Neutrophil (primary cell): ENCODE measurements around the gene MUSTN1.

Experiments
- H3K27ac ChIP-seq: fragments of 200-600 bp; sonication (generic); 2 replicates; pipeline ENCODE4 v1.5.1; 2016; ENCODE audit warnings: mild to moderate bottlenecking, moderate library complexity
- H3K27me3 ChIP-seq: fragments of 200-600 bp; sonication (generic); 2 replicates; pipeline ENCODE4 v1.6.0; 2016; ENCODE audit warnings: mild to moderate bottlenecking
- H3K36me3 ChIP-seq: fragments of 200-600 bp; sonication (generic); 2 replicates; pipeline ENCODE4 v1.5.1; 2017
- H3K4me1 ChIP-seq, 2 experiments: fragments of 200-600 bp in 1 of 2; sonication (generic) in 1 of 2; 1 replicate in 1 of 2; 2 replicates in 1 of 2; pipeline versions ENCODE4 v1.5.1 to v1.6.1; 2013 to 2016; ENCODE audit warnings: low read depth in 1 of 2, low read length in 1 of 2, mild to moderate bottlenecking in 1 of 2, moderate library complexity in 1 of 2; ENCODE audit not compliant: control insufficient read depth in 1 of 2, insufficient read depth in 1 of 2
- H3K4me3 ChIP-seq, 2 experiments: fragments of 200-600 bp in 1 of 2; sonication (generic) in 1 of 2; 1 replicate in 1 of 2; 2 replicates in 1 of 2; pipeline ENCODE4 v1.5.1; 2013 to 2016; ENCODE audit warnings: low read depth in 1 of 2, low read length in 1 of 2, mild to moderate bottlenecking in 1 of 2, moderate library complexity in 1 of 2
- H3K9me3 ChIP-seq: fragments of 200-600 bp; sonication (generic); 2 replicates; pipeline ENCODE4 v1.5.1; 2016
- TF ChIP-seq, protein P1 (sequence below): fragments of 200-600 bp; sonication (generic); IDR thresholded peaks from 2 replicates; pipeline ENCODE4 v1.5.1; 2016; ENCODE audit warnings: antibody characterized with exemption

Gene MUSTN1

DNA sequence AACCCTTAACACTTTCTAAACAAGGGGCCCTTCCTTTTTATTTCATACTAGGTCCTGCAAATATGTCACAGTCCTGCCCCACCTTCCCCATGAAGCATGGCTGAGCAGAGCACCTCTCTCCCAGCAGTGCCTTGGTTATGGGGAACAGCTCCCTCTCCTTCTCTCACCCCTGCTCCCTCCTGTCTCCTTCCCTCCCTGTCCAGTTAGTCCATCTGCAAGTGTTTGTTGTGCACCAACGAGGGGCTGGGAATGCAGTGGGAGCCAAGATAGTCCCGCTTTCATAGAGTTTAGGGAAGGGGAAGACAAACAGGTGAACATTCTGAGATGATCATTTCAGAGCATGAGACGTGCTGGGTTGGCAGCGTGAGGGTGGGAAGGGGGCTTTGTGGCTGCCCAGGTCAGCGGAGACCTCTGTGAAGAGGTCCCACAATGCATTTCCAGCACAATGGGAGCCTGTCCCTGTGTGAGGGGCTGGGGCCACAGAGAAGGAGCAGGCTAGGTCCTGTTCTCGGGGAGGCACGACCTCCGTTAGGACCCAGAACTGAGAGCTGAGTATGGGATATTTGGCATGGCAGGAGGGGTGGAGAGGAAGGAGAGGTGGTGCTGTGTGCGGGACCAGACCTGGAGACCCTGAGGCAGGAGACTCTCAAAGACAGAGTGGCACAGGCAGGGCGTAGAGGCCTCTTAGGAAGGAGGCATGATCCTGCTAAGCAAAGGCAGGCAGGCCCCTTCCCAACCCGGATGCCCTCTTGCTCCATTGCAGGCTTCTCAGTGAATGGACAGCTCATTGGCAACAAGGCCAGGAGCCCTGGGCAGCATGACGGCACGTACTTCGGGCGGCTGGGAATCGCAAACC, 45.7 kb downstream of the MUSTN1 start:
- Histone ChIP-seq H3K36me3 (no peaks in the 10 kb centered on the region), H3K27me3 (no peaks in the 10 kb centered on the region), H3K4me3 (no peak overlapping the region), H3K4me1 (no peaks in the 10 kb centered on the region), H3K27ac (no peak overlapping the region), H3K9me3 (no peaks in the 10 kb centered on the region)
- TF ChIP-seq, protein P1, sequence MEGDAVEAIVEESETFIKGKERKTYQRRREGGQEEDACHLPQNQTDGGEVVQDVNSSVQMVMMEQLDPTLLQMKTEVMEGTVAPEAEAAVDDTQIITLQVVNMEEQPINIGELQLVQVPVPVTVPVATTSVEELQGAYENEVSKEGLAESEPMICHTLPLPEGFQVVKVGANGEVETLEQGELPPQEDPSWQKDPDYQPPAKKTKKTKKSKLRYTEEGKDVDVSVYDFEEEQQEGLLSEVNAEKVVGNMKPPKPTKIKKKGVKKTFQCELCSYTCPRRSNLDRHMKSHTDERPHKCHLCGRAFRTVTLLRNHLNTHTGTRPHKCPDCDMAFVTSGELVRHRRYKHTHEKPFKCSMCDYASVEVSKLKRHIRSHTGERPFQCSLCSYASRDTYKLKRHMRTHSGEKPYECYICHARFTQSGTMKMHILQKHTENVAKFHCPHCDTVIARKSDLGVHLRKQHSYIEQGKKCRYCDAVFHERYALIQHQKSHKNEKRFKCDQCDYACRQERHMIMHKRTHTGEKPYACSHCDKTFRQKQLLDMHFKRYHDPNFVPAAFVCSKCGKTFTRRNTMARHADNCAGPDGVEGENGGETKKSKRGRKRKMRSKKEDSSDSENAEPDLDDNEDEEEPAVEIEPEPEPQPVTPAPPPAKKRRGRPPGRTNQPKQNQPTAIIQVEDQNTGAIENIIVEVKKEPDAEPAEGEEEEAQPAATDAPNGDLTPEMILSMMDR, result no peak

DNA sequence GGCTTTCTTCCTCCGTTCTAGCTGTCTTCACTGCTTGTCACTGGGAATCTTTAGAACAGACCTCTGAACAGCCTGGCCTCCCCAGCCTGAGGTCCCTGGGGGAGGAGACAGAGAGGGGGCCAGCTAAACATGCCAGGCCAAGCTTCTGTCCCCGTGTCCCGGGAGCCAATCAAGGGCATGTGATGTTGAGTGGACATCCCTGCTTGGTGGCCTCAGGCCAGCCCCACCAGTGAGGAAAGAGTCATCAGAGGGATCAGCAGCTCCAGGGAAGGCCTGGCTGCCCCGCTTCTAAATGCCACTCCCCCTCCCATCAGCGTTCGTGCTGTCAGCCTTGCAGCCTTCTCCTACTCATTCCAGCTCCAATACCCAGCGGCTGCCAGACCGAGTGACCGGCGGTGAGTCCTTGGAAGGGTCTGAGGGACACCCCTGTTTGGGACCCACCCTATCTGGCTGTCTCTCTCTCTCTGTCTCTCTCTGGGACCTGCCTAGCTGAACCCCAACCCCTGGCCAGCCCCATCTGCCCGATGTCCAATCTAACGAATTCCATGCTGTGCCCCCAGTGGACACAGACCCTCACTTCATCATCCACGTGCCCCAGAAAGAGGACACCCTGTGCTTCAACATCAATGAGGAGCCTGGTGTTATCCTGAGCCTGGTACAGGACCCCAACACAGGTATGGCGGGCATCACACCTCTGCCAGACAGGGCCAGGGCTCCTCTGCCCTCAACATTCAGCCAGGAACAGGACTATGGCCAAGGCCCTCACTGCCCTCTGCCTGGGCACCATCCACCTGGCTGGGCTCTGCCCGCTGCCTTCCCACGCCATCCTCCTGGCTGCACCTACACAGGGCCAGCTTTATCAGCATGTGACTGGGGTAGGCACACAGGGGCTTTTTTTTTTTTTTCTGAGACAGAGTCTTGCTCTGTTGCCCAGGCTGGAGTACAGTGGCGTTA, 46.9 kb downstream of the MUSTN1 start:
- H3K27me3 ChIP-seq, result no peaks in the 10 kb centered on the region
- H3K9me3 ChIP-seq, result no peaks in the 10 kb centered on the region
- H3K27ac ChIP-seq, result no peak overlapping the region
- H3K36me3 ChIP-seq, result no peaks in the 10 kb centered on the region
- no peaks in the 10 kb centered on the region for H3K4me1 ChIP-seq
- H3K4me3 ChIP-seq, result no peak overlapping the region
- TF ChIP-seq, protein P1, result no peak

DNA sequence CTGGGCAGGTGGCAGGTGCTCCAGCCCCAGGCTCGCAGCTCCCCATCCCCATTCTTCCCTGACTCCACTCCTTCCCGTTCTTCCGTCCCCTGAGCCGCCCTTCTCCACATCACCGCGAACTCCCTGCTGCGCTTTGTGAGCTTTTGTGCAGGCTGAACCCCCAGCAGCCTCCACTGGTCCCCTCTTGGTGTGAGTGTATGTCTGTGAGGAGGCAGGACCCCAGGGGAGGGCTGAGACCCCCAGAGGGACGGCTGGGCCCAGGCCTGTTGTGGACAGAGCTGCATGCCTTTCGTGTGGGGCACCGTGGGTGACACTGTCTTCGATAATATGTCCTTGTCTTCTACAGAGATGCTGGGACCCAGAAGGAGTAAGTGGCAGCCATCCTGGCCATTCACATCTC, 47.6 kb downstream of the MUSTN1 start:
- no peaks in the 10 kb centered on the region for H3K27me3 ChIP-seq
- H3K27ac ChIP-seq, result no peak overlapping the region
- TF ChIP-seq, protein P1, result no peak
- no peak overlapping the region for H3K4me3 ChIP-seq
- no peaks in the 10 kb centered on the region for H3K9me3 ChIP-seq
- no peaks in the 10 kb centered on the region for H3K36me3 ChIP-seq
- no peaks in the 10 kb centered on the region for H3K4me1 ChIP-seq

GRCh38 chr3:52786330-52787215, 48.2 kb downstream of the MUSTN1 start:
- H3K27me3 ChIP-seq, result no peaks in the 10 kb centered on the region
- H3K9me3 ChIP-seq, result no peaks in the 10 kb centered on the region
- H3K27ac ChIP-seq, result no peak overlapping the region
- H3K36me3 ChIP-seq, result no peaks in the 10 kb centered on the region
- H3K4me1 ChIP-seq, result no peaks in the 10 kb centered on the region
- no peak overlapping the region for H3K4me3 ChIP-seq
- TF ChIP-seq, protein P1, result no peak
